ENCODE data around the gene SERINC2.
"Not testable (repeated sequence)": the region's sequence is repeated elsewhere in the genome, so short reads cannot be mapped to it uniquely, and the experiment has no call there.

DNA sequence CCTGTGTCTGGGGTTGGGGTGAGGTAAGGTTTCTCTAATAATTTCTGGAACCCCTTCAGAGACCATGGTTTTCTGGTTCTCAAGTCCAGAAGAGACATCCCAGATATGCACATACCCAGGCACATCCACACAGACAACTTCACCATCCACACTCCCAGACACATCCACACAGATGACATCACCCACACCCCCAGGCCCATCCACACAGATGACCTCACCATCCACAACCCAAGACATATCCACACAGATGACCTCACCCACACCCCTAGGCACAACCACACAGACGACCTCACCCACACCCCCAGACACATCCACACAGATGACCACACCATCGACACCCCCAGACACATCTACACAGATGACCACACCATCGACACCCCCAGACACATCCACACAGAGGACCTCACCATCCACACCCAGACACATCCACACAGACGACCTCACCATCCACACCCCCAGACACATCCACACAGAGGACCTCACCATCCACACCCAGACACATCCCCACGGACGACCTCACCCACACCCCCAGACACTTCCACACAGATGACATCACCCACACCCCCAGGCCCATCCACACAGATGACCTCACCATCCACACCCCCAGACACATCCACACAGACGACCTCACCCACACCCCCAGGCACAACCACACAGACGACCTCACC lies 26.3 kb upstream of the SERINC2 start:
- TF ChIP-seq, protein P1, sequence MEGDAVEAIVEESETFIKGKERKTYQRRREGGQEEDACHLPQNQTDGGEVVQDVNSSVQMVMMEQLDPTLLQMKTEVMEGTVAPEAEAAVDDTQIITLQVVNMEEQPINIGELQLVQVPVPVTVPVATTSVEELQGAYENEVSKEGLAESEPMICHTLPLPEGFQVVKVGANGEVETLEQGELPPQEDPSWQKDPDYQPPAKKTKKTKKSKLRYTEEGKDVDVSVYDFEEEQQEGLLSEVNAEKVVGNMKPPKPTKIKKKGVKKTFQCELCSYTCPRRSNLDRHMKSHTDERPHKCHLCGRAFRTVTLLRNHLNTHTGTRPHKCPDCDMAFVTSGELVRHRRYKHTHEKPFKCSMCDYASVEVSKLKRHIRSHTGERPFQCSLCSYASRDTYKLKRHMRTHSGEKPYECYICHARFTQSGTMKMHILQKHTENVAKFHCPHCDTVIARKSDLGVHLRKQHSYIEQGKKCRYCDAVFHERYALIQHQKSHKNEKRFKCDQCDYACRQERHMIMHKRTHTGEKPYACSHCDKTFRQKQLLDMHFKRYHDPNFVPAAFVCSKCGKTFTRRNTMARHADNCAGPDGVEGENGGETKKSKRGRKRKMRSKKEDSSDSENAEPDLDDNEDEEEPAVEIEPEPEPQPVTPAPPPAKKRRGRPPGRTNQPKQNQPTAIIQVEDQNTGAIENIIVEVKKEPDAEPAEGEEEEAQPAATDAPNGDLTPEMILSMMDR (conservative IDR thresholded peaks at IDR 0.05 in 1 of 2, IDR thresholded peaks at IDR 0.05 in 1 of 2; ENCODE audit: low read depth in 1 of 2, low read length in 2 of 2), result not testable (repeated sequence)
- not testable (repeated sequence) for TF ChIP-seq EZH2 (IDR thresholded peaks at IDR 0.05; ENCODE audit: low read length, missing control alignments)
